Thymus (tissue), 11 donors: ENCODE results near the gene FRRS1. TPM values are rescaled to one million over a fixed set of nuclear protein-coding genes. Genes with fewer than 3 reads are reported as not detected.

Source experiments
- DNase-seq, 9 donors: peaks; one replicate each; pipeline ENCODE4 v3.0.0-alpha.2; 2013; ENCODE audit warnings: low spot score in 9 of 9, low read depth in 6 of 9, missing footprints in 1 of 9
- H3K27ac ChIP-seq, 2 donors: one replicate each; pipeline ENCODE4 v1.5.1; 2013; ENCODE audit warnings: control low read depth in 1 of 2, low read depth in 1 of 2, low read length in 1 of 2, mild to moderate bottlenecking in 1 of 2, moderate library complexity in 1 of 2
- H3K27me3 ChIP-seq, 2 donors: one replicate each; pipeline ENCODE4 v1.5.1; 2013; ENCODE audit warnings: low read length in 1 of 2; ENCODE audit not compliant: control insufficient read depth in 2 of 2, insufficient read depth in 1 of 2
- H3K36me3 ChIP-seq, 2 donors: one replicate each; pipeline ENCODE4 v1.5.1; 2013; ENCODE audit warnings: low read length in 1 of 2, mild to moderate bottlenecking in 1 of 2, moderate library complexity in 1 of 2; ENCODE audit not compliant: control insufficient read depth in 2 of 2, insufficient read depth in 2 of 2
- H3K4me1 ChIP-seq, 2 donors: one replicate each; pipeline ENCODE4 v1.5.1; 2013; ENCODE audit warnings: low read length in 2 of 2; ENCODE audit not compliant: control insufficient read depth in 2 of 2, insufficient read depth in 2 of 2
- H3K4me3 ChIP-seq, 2 donors: one replicate each; pipeline ENCODE4 v1.5.1; 2013; ENCODE audit warnings: low read length in 2 of 2, control low read depth in 1 of 2, mild to moderate bottlenecking in 1 of 2
- H3K9me3 ChIP-seq, 2 donors: one replicate each; pipeline ENCODE4 v1.5.1; 2013; ENCODE audit warnings: low read length in 1 of 2, mild to moderate bottlenecking in 1 of 2; ENCODE audit not compliant: control insufficient read depth in 2 of 2, insufficient read depth in 1 of 2
- WGBS: extraction: QIAGEN DNeasy Blood & Tissue Kit; methylation state at CpG from one replicate; pipeline ENCODE4 v1.1.7; 2013; 5-methylcytosine and 5-hydroxymethylcytosine counted together
- polyA plus RNA-seq: library from polyadenylated mRNA; stranded (reverse); fragments of 200-250 nt; gene quantifications from one replicate; pipeline ENCODE4 v1.2.3, GENCODE V29; 2013
- total RNA-seq: library from RNA; stranded (reverse); fragments of 120-200 nt; gene quantifications from one replicate; pipeline ENCODE4 v1.2.4, GENCODE V29; 2013
- donor health status: healthy.

The FRRS1 gene
- total and polyA plus RNA-seq, 2 donors, result 0.87 to 8.7 TPM

DNA sequence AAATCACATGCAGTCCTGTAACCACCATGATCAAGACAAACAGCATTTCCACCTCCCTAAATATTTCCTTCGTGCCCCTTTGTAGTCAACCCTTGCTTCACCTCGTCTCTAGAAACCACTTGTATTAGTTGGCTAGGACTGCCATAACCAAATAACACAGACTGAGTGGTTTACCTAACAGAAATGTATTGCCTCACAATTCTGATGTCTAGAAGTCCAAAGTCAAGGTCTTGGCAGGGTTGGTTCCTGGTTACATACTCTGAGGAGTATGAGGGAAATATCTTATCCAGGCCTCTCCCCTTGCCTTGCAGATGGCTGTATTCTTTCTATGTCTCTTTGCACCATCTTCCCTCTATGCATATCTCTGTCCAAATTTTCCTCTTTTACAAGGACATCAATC lies 23.3 kb upstream of the FRRS1 start:
- Histone ChIP-seq H3K27ac (no peak overlapping the region), H3K27me3 (no peaks in the 10 kb centered on the region), H3K4me3 (no peak overlapping the region), H3K9me3 (no peaks in the 10 kb centered on the region), H3K4me1 (no peaks in the 10 kb centered on the region), H3K36me3 (no peaks in the 10 kb centered on the region)
- no peak for DNase-seq
- WGBS, result 98% methylated on average over 2 of the region's 2 CpGs

DNA sequence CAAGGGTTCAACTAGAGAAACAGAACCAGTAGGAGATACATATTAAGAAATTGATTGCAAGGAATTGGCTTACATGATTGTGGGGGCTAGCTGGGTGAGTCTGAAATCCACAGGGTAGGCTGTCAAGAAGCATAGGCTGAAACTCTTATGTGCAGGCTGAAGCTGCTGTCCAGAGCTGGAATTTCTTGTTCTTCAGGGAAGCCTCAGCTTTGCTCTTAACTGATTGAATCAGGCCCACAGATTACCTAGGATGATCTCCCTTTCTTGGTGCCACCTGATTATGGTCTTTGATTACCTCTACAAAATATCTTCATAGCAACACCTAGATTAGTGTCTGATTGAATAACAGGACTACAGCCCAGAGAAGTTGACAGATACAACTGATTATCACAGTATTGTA lies 22.5 kb upstream of the FRRS1 start:
- no peaks in the 10 kb centered on the region for H3K4me1 ChIP-seq
- no peak overlapping the region for H3K4me3 ChIP-seq
- DNase-seq, result no peak
- H3K27me3 ChIP-seq, result no peaks in the 10 kb centered on the region
- no peak overlapping the region for H3K27ac ChIP-seq
- H3K36me3 ChIP-seq, result no peaks in the 10 kb centered on the region
- H3K9me3 ChIP-seq, result no peaks in the 10 kb centered on the region

GRCh38 chr1:99786751-99787501 lies 20.5 kb upstream of the FRRS1 start:
- H3K27ac ChIP-seq, result no peak overlapping the region
- no peaks in the 10 kb centered on the region for H3K36me3 ChIP-seq
- no peak for DNase-seq
- no peaks in the 10 kb centered on the region for H3K9me3 ChIP-seq
- no peaks in the 10 kb centered on the region for H3K27me3 ChIP-seq
- H3K4me1 ChIP-seq, result no peaks in the 10 kb centered on the region
- H3K4me3 ChIP-seq, result no peak overlapping the region
- WGBS, result 81% methylated on average over 2 of the region's 2 CpGs

DNA sequence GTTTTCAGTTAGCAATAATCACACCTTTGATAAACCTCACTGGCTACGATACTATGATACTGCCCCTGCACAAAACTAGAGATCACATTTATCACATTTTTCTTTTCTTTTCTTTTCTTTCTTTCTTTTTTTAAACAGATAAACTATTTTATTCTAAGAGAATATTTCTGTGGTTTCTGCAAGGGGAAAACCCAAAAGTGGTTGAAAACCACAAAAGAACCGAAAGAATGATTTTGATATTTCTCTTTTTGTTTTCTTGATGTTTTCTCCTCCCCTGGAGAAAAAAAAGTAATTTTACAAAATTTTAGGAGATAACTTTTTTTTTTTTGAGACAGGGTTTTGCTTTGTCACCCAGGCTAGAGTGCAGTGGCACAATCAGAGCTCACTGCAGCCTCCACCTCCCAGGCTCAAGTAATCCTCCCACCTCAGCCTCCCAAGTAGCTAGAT lies 18.4 kb upstream of the FRRS1 start:
- peak in 2 of 9 donors; percentile 10 to 42 for DNase-seq
- Histone ChIP-seq H3K27ac (no peak overlapping the region), H3K4me1 (no peaks in the 10 kb centered on the region), H3K9me3 (no peaks in the 10 kb centered on the region), H3K36me3 (no peaks in the 10 kb centered on the region), H3K27me3 (no peaks in the 10 kb centered on the region), H3K4me3 (no peak overlapping the region)
- WGBS, result 5% methylated on average over 2 of the region's 2 CpGs

DNA sequence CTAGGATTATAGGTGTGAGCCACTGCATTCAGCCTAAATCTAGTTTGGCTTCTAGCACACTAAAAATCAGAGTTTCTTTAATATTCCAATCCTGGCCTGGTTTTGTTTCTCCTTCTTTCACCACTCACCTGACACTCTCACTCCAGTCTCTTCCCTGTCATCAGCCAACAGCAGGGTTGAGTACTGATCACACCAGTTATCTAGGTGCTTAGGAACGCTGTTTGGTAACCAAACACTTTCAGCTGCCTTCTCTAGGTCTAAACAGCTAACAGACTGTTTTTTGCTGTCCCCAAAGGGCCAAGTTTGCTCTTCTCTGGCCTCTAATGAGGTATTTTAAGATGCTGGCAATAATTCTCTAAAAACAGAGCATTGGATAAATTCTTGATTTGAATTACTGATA lies 17.7 kb upstream of the FRRS1 start:
- H3K4me3 ChIP-seq, result no peak overlapping the region
- 83% methylated on average over 1 of the region's 1 CpG for WGBS

DNA sequence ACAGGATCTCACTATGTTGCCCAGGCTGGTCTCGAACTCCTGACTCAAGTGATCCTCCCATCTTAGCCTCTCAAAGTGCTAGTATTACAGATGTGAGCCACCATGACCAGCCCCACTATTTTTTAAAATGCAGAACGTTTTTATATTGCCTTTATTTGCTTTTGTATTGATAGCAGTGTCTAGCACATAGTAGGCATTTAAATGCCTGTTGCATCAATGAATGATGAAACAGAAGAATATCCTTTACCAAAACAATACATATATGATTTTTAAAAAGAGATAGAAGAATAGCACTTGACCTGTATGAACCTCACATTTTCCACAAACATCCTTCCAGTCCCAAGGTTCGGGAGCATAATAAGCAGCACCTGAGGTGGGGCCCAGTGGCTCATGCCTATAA lies 16.5 kb upstream of the FRRS1 start:
- Histone ChIP-seq H3K36me3 (no peaks in the 10 kb centered on the region), H3K9me3 (no peaks in the 10 kb centered on the region)
- WGBS, result 91% methylated on average over 3 of the region's 3 CpGs

More for the DNA sequence above, 17.7 kb upstream of the FRRS1 start:
- Histone ChIP-seq H3K36me3 (no peaks in the 10 kb centered on the region), H3K4me1 (no peaks in the 10 kb centered on the region), H3K27ac (no peak overlapping the region), H3K27me3 (no peaks in the 10 kb centered on the region), H3K9me3 (no peaks in the 10 kb centered on the region)
- no peak for DNase-seq

GRCh38 chr1:99782397-99782796 lies 16.0 kb upstream of the FRRS1 start:
- no peak overlapping the region for H3K4me3 ChIP-seq
- H3K36me3 ChIP-seq, result no peaks in the 10 kb centered on the region
- no peaks in the 10 kb centered on the region for H3K9me3 ChIP-seq
- H3K27ac ChIP-seq, result no peak overlapping the region
- H3K27me3 ChIP-seq, result no peaks in the 10 kb centered on the region
- no peaks in the 10 kb centered on the region for H3K4me1 ChIP-seq
- WGBS, result 98% methylated on average over 1 of the region's 1 CpG
- no peak for DNase-seq

More for the DNA sequence above, 16.5 kb upstream of the FRRS1 start:
- no peak for DNase-seq
- Histone ChIP-seq H3K4me3 (no peak overlapping the region), H3K27ac (no peak overlapping the region), H3K4me1 (no peaks in the 10 kb centered on the region), H3K27me3 (no peaks in the 10 kb centered on the region)

DNA sequence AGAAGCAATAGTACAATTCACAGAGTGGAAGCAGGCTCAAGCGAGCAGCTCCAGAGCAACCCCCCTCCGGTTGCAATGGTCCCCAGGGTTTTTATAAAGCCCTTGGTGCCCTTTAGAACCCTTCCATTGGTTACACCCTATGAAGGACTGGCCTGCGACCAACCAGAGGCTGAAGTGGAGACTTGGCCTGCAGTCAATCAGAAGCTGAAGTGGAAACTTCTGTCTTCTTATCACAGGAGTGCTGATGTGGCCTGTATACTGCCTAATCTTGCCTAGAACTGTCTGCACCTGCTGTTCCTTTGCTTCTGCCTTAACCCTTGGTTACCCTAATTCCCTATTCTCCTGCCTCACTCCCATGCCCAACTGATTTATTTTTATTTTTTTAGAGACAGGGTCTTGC lies 15.4 kb upstream of the FRRS1 start:
- Histone ChIP-seq H3K4me1 (no peaks in the 10 kb centered on the region), H3K4me3 (no peak overlapping the region), H3K27ac (no peak overlapping the region), H3K9me3 (no peaks in the 10 kb centered on the region), H3K36me3 (no peaks in the 10 kb centered on the region), H3K27me3 (no peaks in the 10 kb centered on the region)
- 95% methylated on average over 3 of the region's 3 CpGs for WGBS
- DNase-seq, result no peak

DNA sequence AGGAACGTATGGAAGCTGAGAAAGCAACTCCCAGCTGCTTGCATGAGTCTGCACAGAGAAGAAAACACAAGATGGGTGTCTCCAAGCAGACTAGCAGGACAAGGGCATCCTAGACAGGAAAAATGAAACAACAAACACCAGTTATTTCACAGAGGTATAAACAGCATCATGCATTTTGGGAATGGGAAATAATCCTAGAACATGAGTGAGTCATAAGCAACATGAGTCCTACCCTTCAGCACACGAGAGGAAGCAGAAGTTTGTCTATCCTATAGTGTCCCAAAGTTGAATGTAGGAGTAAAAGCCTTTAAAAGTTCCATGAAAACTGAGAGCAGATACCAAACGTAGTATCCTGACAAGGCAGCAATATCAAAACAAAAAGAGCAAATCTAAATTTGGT lies 11.3 kb upstream of the FRRS1 start:
- Histone ChIP-seq H3K36me3 (no peaks in the 10 kb centered on the region), H3K27ac (no peak overlapping the region), H3K9me3 (no peaks in the 10 kb centered on the region), H3K27me3 (no peaks in the 10 kb centered on the region), H3K4me1 (no peaks in the 10 kb centered on the region), H3K4me3 (no peak overlapping the region)
- no peak for DNase-seq
- WGBS, result 91% methylated on average over 3 of the region's 3 CpGs
